Effector memory CD4-positive, alpha-beta T cell (primary cell): ENCODE data around the gene SYNE3.

ENCODE experiments used
- DNase-seq, 3 donors: peaks; one replicate each; pipeline ENCODE4 v3.0.0-alpha.2; 2020
- H3K27ac ChIP-seq: 2 replicates; pipeline ENCODE4 v1.7.0; 2013; ENCODE audit warnings: mild to moderate bottlenecking, low read length, moderate library complexity; ENCODE audit not compliant: insufficient read depth, poor library complexity, severe bottlenecking
- H3K27me3 ChIP-seq: replicated peaks from 2 replicates; pipeline ENCODE4 v1.7.0; 2013; ENCODE audit warnings: mild to moderate bottlenecking, low read length; ENCODE audit not compliant: insufficient read depth, control insufficient read depth, poor library complexity, severe bottlenecking
- H3K36me3 ChIP-seq: 2 replicates; pipeline ENCODE4 v1.7.0; 2013; ENCODE audit warnings: mild to moderate bottlenecking, low read length, moderate library complexity; ENCODE audit not compliant: control insufficient read depth, insufficient read depth
- H3K4me1 ChIP-seq: 2 replicates; pipeline ENCODE4 v1.7.0; 2013; ENCODE audit warnings: low read length, mild to moderate bottlenecking; ENCODE audit not compliant: control insufficient read depth, insufficient read depth, poor library complexity, severe bottlenecking
- H3K4me3 ChIP-seq: 2 replicates; pipeline ENCODE4 v1.7.0; 2013; ENCODE audit warnings: low read length, low read depth, mild to moderate bottlenecking; ENCODE audit not compliant: insufficient read depth, poor library complexity, severe bottlenecking
- H3K9me3 ChIP-seq: 2 replicates; pipeline ENCODE4 v1.7.0; 2013; ENCODE audit warnings: mild to moderate bottlenecking, low read length, moderate library complexity; ENCODE audit not compliant: control insufficient read depth

Gene SYNE3

GRCh38 chr14:95533391-95533821, 17.0 kb upstream of the SYNE3 start:
- H3K4me1 ChIP-seq: peaks cover 32% of the 10 kb centered on the region
- peak overlapping the region; percentile 87 for H3K27ac ChIP-seq
- H3K27me3 ChIP-seq: no peaks in the 10 kb centered on the region
- no peaks in the 10 kb centered on the region for H3K9me3 ChIP-seq
- H3K4me3 ChIP-seq: peak overlapping the region; percentile 73
- no peak for DNase-seq
- no peaks in the 10 kb centered on the region for H3K36me3 ChIP-seq

- DNase-seq: no peak
- H3K36me3 ChIP-seq: no peaks in the 10 kb centered on the region
- H3K27me3 ChIP-seq: no peaks in the 10 kb centered on the region
- H3K9me3 ChIP-seq: no peaks in the 10 kb centered on the region
- peaks cover 32% of the 10 kb centered on the region for H3K4me1 ChIP-seq
- no peak overlapping the region for H3K27ac ChIP-seq
- H3K4me3 ChIP-seq: no peak overlapping the region
Observed at GRCh38 chr14:95531969-95532368, 15.5 kb upstream of the SYNE3 start.

GRCh38 chr14:95531473-95531872, 15.0 kb upstream of the SYNE3 start:
- peaks cover 32% of the 10 kb centered on the region for H3K4me1 ChIP-seq
- no peaks in the 10 kb centered on the region for H3K27me3 ChIP-seq
- no peak for DNase-seq
- H3K4me3 ChIP-seq: no peak overlapping the region
- H3K9me3 ChIP-seq: no peaks in the 10 kb centered on the region
- no peak overlapping the region for H3K27ac ChIP-seq
- no peaks in the 10 kb centered on the region for H3K36me3 ChIP-seq

GRCh38 chr14:95530473-95531276, 14.2 kb upstream of the SYNE3 start:
- H3K36me3 ChIP-seq: no peaks in the 10 kb centered on the region
- no peak overlapping the region for H3K4me3 ChIP-seq
- no peaks in the 10 kb centered on the region for H3K27me3 ChIP-seq
- no peak overlapping the region for H3K27ac ChIP-seq
- no peaks in the 10 kb centered on the region for H3K9me3 ChIP-seq
- DNase-seq: no peak
- peaks cover 26% of the 10 kb centered on the region for H3K4me1 ChIP-seq

GRCh38 chr14:95529216-95529615, 12.8 kb upstream of the SYNE3 start:
- Histone ChIP-seq H3K27me3 (no peaks in the 10 kb centered on the region), H3K27ac (no peak overlapping the region), H3K4me3 (no peak overlapping the region), H3K36me3 (no peaks in the 10 kb centered on the region), H3K4me1 (peaks cover 31% of the 10 kb centered on the region), H3K9me3 (no peaks in the 10 kb centered on the region)
- DNase-seq: no peak

GRCh38 chr14:95527387-95528002, 11.0 kb upstream of the SYNE3 start:
- H3K27ac ChIP-seq: no peak overlapping the region
- H3K4me1 ChIP-seq: peaks cover 33% of the 10 kb centered on the region
- H3K27me3 ChIP-seq: no peaks in the 10 kb centered on the region
- H3K36me3 ChIP-seq: no peaks in the 10 kb centered on the region
- peak in 1 of 3 donors; percentile 34 for DNase-seq
- no peaks in the 10 kb centered on the region for H3K9me3 ChIP-seq
- H3K4me3 ChIP-seq: no peak overlapping the region

- DNase-seq: no peak
- no peaks in the 10 kb centered on the region for H3K9me3 ChIP-seq
- H3K27ac ChIP-seq: no peak overlapping the region
- no peak overlapping the region for H3K4me3 ChIP-seq
- no peaks in the 10 kb centered on the region for H3K27me3 ChIP-seq
- peaks cover 34% of the 10 kb centered on the region for H3K4me1 ChIP-seq
- H3K36me3 ChIP-seq: no peaks in the 10 kb centered on the region
Observed at GRCh38 chr14:95526483-95527386, 10.3 kb upstream of the SYNE3 start.

- H3K4me3 ChIP-seq: no peak overlapping the region
- no peak for DNase-seq
- no peaks in the 10 kb centered on the region for H3K9me3 ChIP-seq
- H3K36me3 ChIP-seq: no peaks in the 10 kb centered on the region
- peaks cover 42% of the 10 kb centered on the region for H3K4me1 ChIP-seq
- no peaks in the 10 kb centered on the region for H3K27me3 ChIP-seq
- H3K27ac ChIP-seq: no peak overlapping the region
Observed at GRCh38 chr14:95525999-95526398, 9.5 kb upstream of the SYNE3 start.

GRCh38 chr14:95524706-95525512, 8.5 kb upstream of the SYNE3 start:
- Histone ChIP-seq H3K27ac (peak overlapping the region; percentile 69), H3K36me3 (no peaks in the 10 kb centered on the region), H3K27me3 (no peaks in the 10 kb centered on the region), H3K4me1 (peaks cover 52% of the 10 kb centered on the region), H3K4me3 (no peak overlapping the region), H3K9me3 (no peaks in the 10 kb centered on the region)
- DNase-seq: no peak
